HepG2 (cell line): Measurements from ENCODE around the gene DDO. TPM values are rescaled to one million over a fixed set of nuclear protein-coding genes. Genes with fewer than 3 reads are reported as not detected.

Experiments used
- ATAC-seq: fragments of 200-7000 bp; cut with Tn5 transposase; 3 replicates; pipeline ENCODE4 v1.9.1; 2020; ENCODE audit warnings: mild to moderate bottlenecking, moderate library complexity
- BruUV-seq: library from RNA; stranded (reverse); fragments of 400-500 nt; replicated peaks from 2 replicates; lab custom pipeline; 2021; lab: Mats Ljungman, UMichigan
- CTCF ChIA-PET: fragments of 300-600 bp; formaldehyde crosslinking; extraction: SDS; loops from one replicate; lab custom pipeline; 2021; ENCODE audit warnings: low total read pairs, inconsistent platforms, low intra/inter-chr PET ratio; lab: Yijun Ruan, JAX
- POLR2A ChIA-PET: fragments of 350-600 bp; sonication (Branson Sonifier 250); formaldehyde crosslinking; loops from one replicate; lab custom pipeline; 2020; ENCODE audit warnings: antibody characterized with exemption, inconsistent platforms; lab: Yijun Ruan, JAX
- DNase-seq: peaks from one replicate; pipeline ENCODE4 v3.0.0-alpha.2; 2015; ENCODE audit warnings: low spot score
- FAIRE-seq: peaks from 3 replicates; lab custom pipeline; 2011; peaks lifted over from hg19 to GRCh38; lab: Jason Lieb, UNC
- H2AFZ ChIP-seq: one replicate; pipeline ENCODE4 v1.6.1; 2011; ENCODE audit warnings: low read length, inconsistent platforms
- H3K27ac ChIP-seq: fragments of 300-600 bp; 3 replicates; pipeline ENCODE4 v1.8.0; 2011; ENCODE audit warnings: mixed run types, mild to moderate bottlenecking, mixed read lengths, low read length, inconsistent platforms; ENCODE audit not compliant: insufficient read depth; ENCODE audit errors: extremely low read length
- H3K27me3 ChIP-seq, 2 experiments: fragments of 200-600 bp in 1 of 2; 2 replicates in 1 of 2; 3 replicates in 1 of 2; pipeline versions ENCODE4 v1.6.0 to v1.8.0; 2011; ENCODE audit warnings: low read length in 2 of 2, mild to moderate bottlenecking in 2 of 2, moderate library complexity in 2 of 2, inconsistent platforms in 1 of 2; ENCODE audit not compliant: insufficient read depth in 2 of 2, control insufficient read depth in 1 of 2
- H3K36me3 ChIP-seq, 2 experiments: fragments of 200-600 bp in 1 of 2; replicated peaks in 1 of 2; 2 replicates in 1 of 2; 3 replicates in 1 of 2; pipeline versions ENCODE4 v1.5.1 to v1.8.0; 2011; ENCODE audit warnings: low read length in 2 of 2, inconsistent platforms in 1 of 2; ENCODE audit not compliant: insufficient read depth in 2 of 2, control insufficient read depth in 1 of 2
- H3K4me1 ChIP-seq: 2 replicates; pipeline ENCODE4 v1.5.1; 2012; ENCODE audit warnings: low read length, inconsistent platforms; ENCODE audit not compliant: insufficient read depth
- H3K4me2 ChIP-seq: 2 replicates; pipeline ENCODE4 v1.6.0; 2011; ENCODE audit warnings: low read depth, low read length, inconsistent platforms
- H3K4me3 ChIP-seq, 3 experiments: fragments of 200-600 bp in 1 of 3; sonication (generic), shearing (Covaris generic) in 1 of 3; replicated peaks in 1 of 3; 2 replicates each; pipeline ENCODE4 v1.5.1; 2011 to 2016; ENCODE audit warnings: low read length in 3 of 3, inconsistent platforms in 2 of 3, low read depth in 2 of 3, mild to moderate bottlenecking in 2 of 3, control low read depth in 1 of 3, mixed read lengths in 1 of 3; ENCODE audit not compliant: insufficient read depth in 1 of 3
- H3K79me2 ChIP-seq: one replicate; pipeline ENCODE4 v1.6.1; 2011; ENCODE audit warnings: low read length, inconsistent platforms; ENCODE audit not compliant: insufficient read depth
- H3K9ac ChIP-seq: 2 replicates; pipeline ENCODE4 v1.6.0; 2011; ENCODE audit warnings: mild to moderate bottlenecking, low read depth, low read length, inconsistent platforms; ENCODE audit not compliant: insufficient read depth
- H3K9me3 ChIP-seq: 2 replicates; pipeline ENCODE4 v1.5.1; 2012; ENCODE audit warnings: mild to moderate bottlenecking, low read length
- H4K20me1 ChIP-seq: 2 replicates; pipeline ENCODE4 v1.6.0; 2011; ENCODE audit warnings: inconsistent platforms, mild to moderate bottlenecking, low read length, moderate library complexity; ENCODE audit not compliant: insufficient read depth
- EHMT2 ChIP-seq: fragments of 200-600 bp; sonication (generic); IDR thresholded peaks from 2 replicates; pipeline ENCODE4 v1.7.0; 2017; ENCODE audit warnings: antibody characterized with exemption, low read depth, low read length, borderline replicate concordance
- KDM5A ChIP-seq: fragments of 200-600 bp; sonication (generic); IDR thresholded peaks from 2 replicates; pipeline ENCODE4 v1.7.0; 2018; ENCODE audit warnings: antibody characterized with exemption, mild to moderate bottlenecking, low read length, borderline replicate concordance
- KLF11 ChIP-seq: IDR thresholded peaks from 2 replicates; pipeline ENCODE4 v1.6.1; 2016; ENCODE audit warnings: missing compliant biosample characterization
- KLF6 ChIP-seq: IDR thresholded peaks from 2 replicates; pipeline ENCODE4 v1.8.0; 2016; ENCODE audit warnings: missing biosample characterization, missing genetic modification reagents
- RERE ChIP-seq: IDR thresholded peaks from 2 replicates; pipeline ENCODE4 v1.6.1; 2016; ENCODE audit warnings: low read depth, missing genetic modification reagents, missing compliant biosample characterization
- SKIL ChIP-seq: sonication (generic); formaldehyde crosslinking; IDR thresholded peaks from 2 replicates; pipeline ENCODE4 v1.8.0; 2022; ENCODE audit warnings: missing genetic modification reagents, mild to moderate bottlenecking, moderate library complexity, borderline replicate concordance
- U2AF2 ChIP-seq: fragments of 200-400 bp; formaldehyde crosslinking; IDR thresholded peaks from 2 replicates; pipeline ENCODE4 v1.6.1; 2017; ENCODE audit warnings: low read depth, mild to moderate bottlenecking, low read length
- ZNF12 ChIP-seq: sonication (generic); formaldehyde crosslinking; IDR thresholded peaks from 2 replicates; pipeline ENCODE4 v1.5.0; 2020; ENCODE audit warnings: missing genetic modification reagents
- ZNF251 ChIP-seq: sonication (generic); formaldehyde crosslinking; IDR thresholded peaks from 2 replicates; pipeline ENCODE4 v1.9.0; 2021; ENCODE audit warnings: mild to moderate bottlenecking, missing genetic modification reagents
- ZNF788 ChIP-seq: sonication (generic); formaldehyde crosslinking; IDR thresholded peaks from 2 replicates; pipeline ENCODE4 v1.5.0; 2020; ENCODE audit warnings: mild to moderate bottlenecking, missing genetic modification reagents, borderline replicate concordance
- ZSCAN30 ChIP-seq: sonication (generic); formaldehyde crosslinking; IDR thresholded peaks from 2 replicates; pipeline ENCODE4 v1.5.0; 2020; ENCODE audit warnings: mild to moderate bottlenecking, missing genetic modification reagents
- ZSCAN31 ChIP-seq: sonication (generic); formaldehyde crosslinking; IDR thresholded peaks from 2 replicates; pipeline ENCODE4 v1.5.0; 2020; ENCODE audit warnings: low read depth, mild to moderate bottlenecking, missing genetic modification reagents
- ZSCAN9 ChIP-seq: IDR thresholded peaks from 2 replicates; pipeline ENCODE4 v1.6.1; 2016; ENCODE audit warnings: borderline replicate concordance
- WGBS: methylation state at CpG from one replicate; pipeline ENCODE4 v1.1.6; 2017; ENCODE audit warnings: low lambda C conversion rate; 5-methylcytosine and 5-hydroxymethylcytosine counted together
- in situ Hi-C: cut with HindIII; loops from 2 replicates; pipeline ENCODE4 v1.10.0; 2017; ENCODE audit warnings: low pct_unique_long_range_greater_than_20kb; ENCODE audit not compliant: extremely low pct_ligation_motif_present
- intact Hi-C: fragments of 100-400 bp; cut with micrococcal nuclease; formaldehyde crosslinking; loops from one replicate; pipeline ENCODE4 v1.10.0; 2022; ENCODE audit not compliant: unreplicated experiment
- polyA plus RNA-seq, 8 experiments: library from polyadenylated mRNA; depleted of rRNA in 3 of 8; stranded (reverse) in 7 of 8; unstranded in 1 of 8; fragments of >200 nt; fragmentation: Illumina TruSeq in 4 of 8; extraction: Trizol in 4 of 8; gene quantifications; 2 replicates each; pipeline versions ENCODE4 v1.2.1 to v1.2.3, GENCODE V29; 2011 to 2016; ENCODE audit warnings: low read depth in 4 of 8, missing spikeins in 1 of 8, mixed read lengths in 1 of 8; ENCODE audit not compliant: insufficient read depth in 1 of 8
- total RNA-seq, 5 experiments: library from RNA; depleted of rRNA; stranded (reverse); fragments of >200 nt; fragmentation: Illumina TruSeq; extraction: Trizol; gene quantifications; 2 replicates each; pipeline ENCODE4 v1.2.3, GENCODE V29; 2016; ENCODE audit warnings: low read depth in 1 of 5
- TF ChIP-seq, protein P1 (sequence below): sonication (generic); formaldehyde crosslinking; IDR thresholded peaks from 2 replicates; pipeline ENCODE4 v1.4.0; 2020; ENCODE audit warnings: missing genetic modification reagents

Gene DDO
- total and polyA plus RNA-seq, 2 of the 13 experiments (the other 11 are each of a cell fraction or from before 2014, with no cell fraction given) = 6.1 to 10.3 TPM

- TF ChIP-seq SKIL (no peak), ZNF251 (CRISPR knock-in tag) (no peak), ZSCAN9 (CRISPR knock-in tag) (no peak), ZSCAN30 (no peak), U2AF2 (no peak), ZNF788 (CRISPR knock-in tag) (no peak), KLF6 (no peak)
- TF ChIP-seq, protein P1, sequence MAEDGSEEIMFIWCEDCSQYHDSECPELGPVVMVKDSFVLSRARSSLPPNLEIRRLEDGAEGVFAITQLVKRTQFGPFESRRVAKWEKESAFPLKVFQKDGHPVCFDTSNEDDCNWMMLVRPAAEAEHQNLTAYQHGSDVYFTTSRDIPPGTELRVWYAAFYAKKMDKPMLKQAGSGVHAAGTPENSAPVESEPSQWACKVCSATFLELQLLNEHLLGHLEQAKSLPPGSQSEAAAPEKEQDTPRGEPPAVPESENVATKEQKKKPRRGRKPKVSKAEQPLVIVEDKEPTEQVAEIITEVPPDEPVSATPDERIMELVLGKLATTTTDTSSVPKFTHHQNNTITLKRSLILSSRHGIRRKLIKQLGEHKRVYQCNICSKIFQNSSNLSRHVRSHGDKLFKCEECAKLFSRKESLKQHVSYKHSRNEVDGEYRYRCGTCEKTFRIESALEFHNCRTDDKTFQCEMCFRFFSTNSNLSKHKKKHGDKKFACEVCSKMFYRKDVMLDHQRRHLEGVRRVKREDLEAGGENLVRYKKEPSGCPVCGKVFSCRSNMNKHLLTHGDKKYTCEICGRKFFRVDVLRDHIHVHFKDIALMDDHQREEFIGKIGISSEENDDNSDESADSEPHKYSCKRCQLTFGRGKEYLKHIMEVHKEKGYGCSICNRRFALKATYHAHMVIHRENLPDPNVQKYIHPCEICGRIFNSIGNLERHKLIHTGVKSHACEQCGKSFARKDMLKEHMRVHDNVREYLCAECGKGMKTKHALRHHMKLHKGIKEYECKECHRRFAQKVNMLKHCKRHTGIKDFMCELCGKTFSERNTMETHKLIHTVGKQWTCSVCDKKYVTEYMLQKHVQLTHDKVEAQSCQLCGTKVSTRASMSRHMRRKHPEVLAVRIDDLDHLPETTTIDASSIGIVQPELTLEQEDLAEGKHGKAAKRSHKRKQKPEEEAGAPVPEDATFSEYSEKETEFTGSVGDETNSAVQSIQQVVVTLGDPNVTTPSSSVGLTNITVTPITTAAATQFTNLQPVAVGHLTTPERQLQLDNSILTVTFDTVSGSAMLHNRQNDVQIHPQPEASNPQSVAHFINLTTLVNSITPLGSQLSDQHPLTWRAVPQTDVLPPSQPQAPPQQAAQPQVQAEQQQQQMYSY = no peak
Observed at GRCh38 chr6:110430236-110430635, 14.9 kb upstream of the DDO start (continued).

DNA sequence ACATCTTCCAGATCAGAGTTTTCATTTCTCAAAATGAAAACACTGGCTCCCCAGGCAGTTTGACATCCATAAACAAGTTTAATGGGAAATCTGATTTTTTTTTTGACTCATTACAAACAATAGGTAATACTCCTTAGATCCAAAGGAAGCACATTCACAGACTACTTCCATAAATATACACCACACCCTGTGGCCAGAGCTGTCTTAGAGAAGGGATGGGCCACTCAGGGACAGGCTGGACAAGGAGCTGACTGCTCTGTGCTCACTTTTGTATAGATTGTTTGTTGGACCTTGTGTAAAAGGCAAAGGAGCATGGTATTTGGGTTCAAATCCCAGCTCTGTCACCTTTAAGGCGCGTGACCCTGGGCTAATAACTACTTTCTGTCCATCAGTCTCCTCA is 12.8 kb upstream of the DDO start:
- 84% methylated on average over 2 of the region's 2 CpGs for WGBS
- ATAC-seq = no peak
- TF ChIP-seq KDM5A (no peak), ZNF12 (CRISPR knock-in tag) (no peak), ZSCAN31 (CRISPR knock-in tag) (no peak), KLF11 (CRISPR knock-in tag) (no peak), EHMT2 (no peak), RERE (no peak)

More for the DNA sequence above, 12.8 kb upstream of the DDO start:
- no peak overlapping the region for H3K9ac ChIP-seq
- no peak overlapping the region for H2AFZ ChIP-seq
- in situ Hi-C loops = no loop called here
- H3K9me3 ChIP-seq = no peaks in the 10 kb centered on the region
- no peak overlapping the region for H3K4me2 ChIP-seq
- H3K4me1 ChIP-seq = peaks cover 31% of the 10 kb centered on the region
- no peak for DNase-seq
- H3K36me3 ChIP-seq = no peaks in the 10 kb centered on the region
- no peaks in the 10 kb centered on the region for H4K20me1 ChIP-seq
- no peak for FAIRE-seq
- no peak overlapping the region for H3K27ac ChIP-seq
- POLR2A ChIA-PET = no interaction called here
- intact Hi-C loops = no loop called here
- no TSS peak for BruUV-seq
- CTCF ChIA-PET = no interaction called here
- H3K4me3 ChIP-seq = no peak overlapping the region
- H3K79me2 ChIP-seq = no peaks in the 10 kb centered on the region
- H3K27me3 ChIP-seq = peaks cover 1 to 8% of the 10 kb centered on the region in 2 experiments; a peak in 2 of 5 replicates
